ENCODE measurements around the gene ECM2. TPM values are rescaled to one million over a fixed set of nuclear protein-coding genes. Genes with fewer than 3 reads are reported as not detected.

The ECM2 gene
- polyA plus RNA-seq, 1 of the 3 experiments (the other 2 are of a cell fraction), result 0.20 TPM

- TF ChIP-seq MEF2A (IDR thresholded peaks at IDR 0.05; ENCODE audit: borderline replicate concordance, low read depth), result no peak
Observed at GRCh38 chr9:92564982-92565381, 29.2 kb upstream of the ECM2 start (continued).

DNA sequence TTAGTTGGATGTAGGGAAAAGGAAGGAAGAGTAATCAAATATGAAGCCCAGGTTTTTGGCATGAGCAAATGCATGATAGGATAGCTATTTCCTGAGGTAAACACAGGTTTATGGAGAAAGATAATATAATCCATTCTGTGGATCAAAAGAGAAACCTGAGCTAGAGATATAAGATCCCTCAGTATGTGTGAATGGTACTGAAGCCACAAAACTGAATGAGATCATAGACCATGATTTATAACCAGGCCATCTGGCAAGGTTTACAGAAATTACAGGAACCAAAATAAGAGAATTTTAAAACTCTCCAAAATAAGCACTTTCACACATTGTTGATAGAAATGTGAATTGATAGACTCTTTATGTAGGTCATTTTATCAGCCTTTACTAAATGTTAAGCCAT is 28.7 kb upstream of the ECM2 start:
- H3K9me2 ChIP-seq, result no peaks in the 10 kb centered on the region
- H2AFZ ChIP-seq (ENCODE audit: low read depth), result no peak overlapping the region
- ChIA-PET CTCF (no interaction called here), POLR2A (no interaction called here)
- H3K27ac ChIP-seq (ENCODE audit: low read depth in 2 of 2, low read length in 1 of 2), result no peak overlapping the region
- H3F3A ChIP-seq (replicated peaks; ENCODE audit: insufficient read depth), result no peaks in the 10 kb centered on the region
- no peak for DNase-seq
- H3K9ac ChIP-seq, result no peak overlapping the region
- H3K4me2 ChIP-seq, result no peak overlapping the region; the same call in 1 of the 2 replicates
- H3K4me1 ChIP-seq (ENCODE audit: control insufficient read depth in 1 of 2, insufficient read depth in 2 of 2, low read depth in 1 of 2, low read length in 1 of 2), result peaks cover 0 to 22% of the 10 kb centered on the region in 2 experiments; a peak in 2 of 4 replicates
- H4K20me1 ChIP-seq (ENCODE audit: insufficient read depth), result no peaks in the 10 kb centered on the region
- H3K27me3 ChIP-seq (ENCODE audit: insufficient read depth), result no peaks in the 10 kb centered on the region
- H3K79me2 ChIP-seq (ENCODE audit: insufficient read depth), result no peaks in the 10 kb centered on the region
- no peak overlapping the region for H3K4me3 ChIP-seq (ENCODE audit: low read depth in 2 of 2, low read length in 1 of 2)
- TF ChIP-seq FOSL2 (IDR thresholded peaks at IDR 0.05; ENCODE audit: borderline replicate concordance, low read depth), result 0 out of 2 replicates have a peak, but pooled peaks have one; percentile 3
- peak; percentile 52 for TF ChIP-seq PBX3 (IDR thresholded peaks at IDR 0.05)
- TF ChIP-seq RCOR1 (IDR thresholded peaks at IDR 0.05; ENCODE audit: low read length), result no peak
- TF ChIP-seq SIN3A (IDR thresholded peaks at IDR 0.05; ENCODE audit: borderline replicate concordance, low read depth, low read length), result no peak
- TF ChIP-seq NFIC (IDR thresholded peaks at IDR 0.05; ENCODE audit: borderline replicate concordance), result peak; percentile 24; the same call in 1 of the 2 replicates
- TF ChIP-seq ELF1 (IDR thresholded peaks at IDR 0.05), result no peak
- no peak for TF ChIP-seq RAD21 (IDR thresholded peaks at IDR 0.05; ENCODE audit: low read length)
- peak in 1 of 2 experiments; percentile 32; a peak in 1 of 4 replicates for TF ChIP-seq EP300 (IDR thresholded peaks at IDR 0.05; ENCODE audit: borderline replicate concordance in 1 of 2, low read depth in 1 of 2, low read length in 1 of 2)
- peak; percentile 38; the same call in 1 of the 2 replicates for TF ChIP-seq JUND (IDR thresholded peaks at IDR 0.05)
- no peak for TF ChIP-seq FOXJ3 (CRISPR knock-in tag; IDR thresholded peaks at IDR 0.05)
- TF ChIP-seq GATA2 (CRISPR knock-in tag; IDR thresholded peaks at IDR 0.05), result no peak
- 0 out of 2 replicates have a peak, but pooled peaks have one; percentile 13 for TF ChIP-seq TEAD4 (IDR thresholded peaks at IDR 0.05; ENCODE audit: borderline replicate concordance, insufficient read depth)
- TF ChIP-seq REST (IDR thresholded peaks at IDR 0.05; ENCODE audit: low read depth, low read length), result no peak
- peak; percentile 49 for TF ChIP-seq TCF12 (IDR thresholded peaks at IDR 0.05)
- TF ChIP-seq RFX5 (IDR thresholded peaks at IDR 0.05; ENCODE audit: low read length), result no peak
- no peaks in the 10 kb centered on the region for H3K36me3 ChIP-seq (replicated peaks in 1 of 2; ENCODE audit: control insufficient read depth in 1 of 2, insufficient read depth in 2 of 2, low read length in 1 of 2)
- no peaks in the 10 kb centered on the region for H3K9me3 ChIP-seq

All from SK-N-SH (cell line).